IPS DF 6.9 (cell line): ENCODE measurements around the gene PPIP5K2.
A peak's percentile ranks its signal among the peaks of the same experiment; 100 is the strongest.
"Not testable (repeated sequence)": the region's sequence is repeated elsewhere in the genome, so short reads cannot be mapped to it uniquely, and the experiment has no call there.

ENCODE experiments used
- DNase-seq: peaks from one replicate; pipeline ENCODE4 v3.0.0-alpha.2; 2013; ENCODE audit warnings: low read depth, low spot score
- H3K27ac ChIP-seq: one replicate; pipeline ENCODE4 v1.5.1; 2013; ENCODE audit warnings: low read length, control low read depth
- H3K27me3 ChIP-seq: 2 replicates; pipeline ENCODE4 v1.6.1; 2013; ENCODE audit warnings: mild to moderate bottlenecking, low read length; ENCODE audit not compliant: control insufficient read depth, insufficient read depth
- H3K36me3 ChIP-seq: 2 replicates; pipeline ENCODE4 v1.6.1; 2013; ENCODE audit warnings: low read length; ENCODE audit not compliant: control insufficient read depth, insufficient read depth
- H3K4me1 ChIP-seq: 2 replicates; pipeline ENCODE4 v1.6.1; 2013; ENCODE audit warnings: low read length; ENCODE audit not compliant: control insufficient read depth, insufficient read depth
- H3K4me3 ChIP-seq: 2 replicates; pipeline ENCODE4 v1.5.1; 2013; ENCODE audit warnings: mild to moderate bottlenecking, low read length
- H3K9me3 ChIP-seq: 2 replicates; pipeline ENCODE4 v1.6.1; 2013; ENCODE audit warnings: low read length, inconsistent platforms; ENCODE audit not compliant: control insufficient read depth, insufficient read depth
- WGBS: extraction: QIAGEN DNeasy Blood & Tissue Kit; methylation state at CpG from one replicate; pipeline ENCODE4 v1.1.7; 2013; ENCODE audit warnings: mixed read lengths, missing lambda C conversion rate; ENCODE audit not compliant: insufficient read length, insufficient coverage; 5-methylcytosine and 5-hydroxymethylcytosine counted together

PPIP5K2 gene

DNA sequence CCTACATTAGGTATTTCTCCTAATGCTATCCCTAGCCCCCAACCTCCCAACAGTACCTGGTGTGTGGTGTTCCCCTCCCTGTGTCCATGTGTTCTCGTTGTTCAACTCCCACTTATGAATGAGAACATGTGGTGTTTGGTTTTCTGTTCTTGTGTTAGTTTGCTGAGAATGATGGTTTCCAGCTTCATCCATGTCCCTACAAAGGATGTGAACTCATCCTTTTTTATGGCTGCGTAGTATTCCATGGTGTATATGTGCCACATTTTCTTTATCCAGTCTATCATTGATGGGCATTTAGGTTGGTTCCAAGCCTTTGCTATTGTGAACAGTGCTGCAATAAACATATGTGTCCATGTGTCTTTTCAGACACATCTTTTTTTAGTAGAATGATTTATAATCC, 99.0 kb downstream of the PPIP5K2 start:
- H3K9me3 ChIP-seq, H3K4me1 ChIP-seq, H3K4me3 ChIP-seq, DNase-seq, H3K27me3 ChIP-seq, H3K36me3 ChIP-seq, H3K27ac ChIP-seq: not testable (repeated sequence)
- no CpG with 5 or more reads among the region's 2 CpGs for WGBS

DNA sequence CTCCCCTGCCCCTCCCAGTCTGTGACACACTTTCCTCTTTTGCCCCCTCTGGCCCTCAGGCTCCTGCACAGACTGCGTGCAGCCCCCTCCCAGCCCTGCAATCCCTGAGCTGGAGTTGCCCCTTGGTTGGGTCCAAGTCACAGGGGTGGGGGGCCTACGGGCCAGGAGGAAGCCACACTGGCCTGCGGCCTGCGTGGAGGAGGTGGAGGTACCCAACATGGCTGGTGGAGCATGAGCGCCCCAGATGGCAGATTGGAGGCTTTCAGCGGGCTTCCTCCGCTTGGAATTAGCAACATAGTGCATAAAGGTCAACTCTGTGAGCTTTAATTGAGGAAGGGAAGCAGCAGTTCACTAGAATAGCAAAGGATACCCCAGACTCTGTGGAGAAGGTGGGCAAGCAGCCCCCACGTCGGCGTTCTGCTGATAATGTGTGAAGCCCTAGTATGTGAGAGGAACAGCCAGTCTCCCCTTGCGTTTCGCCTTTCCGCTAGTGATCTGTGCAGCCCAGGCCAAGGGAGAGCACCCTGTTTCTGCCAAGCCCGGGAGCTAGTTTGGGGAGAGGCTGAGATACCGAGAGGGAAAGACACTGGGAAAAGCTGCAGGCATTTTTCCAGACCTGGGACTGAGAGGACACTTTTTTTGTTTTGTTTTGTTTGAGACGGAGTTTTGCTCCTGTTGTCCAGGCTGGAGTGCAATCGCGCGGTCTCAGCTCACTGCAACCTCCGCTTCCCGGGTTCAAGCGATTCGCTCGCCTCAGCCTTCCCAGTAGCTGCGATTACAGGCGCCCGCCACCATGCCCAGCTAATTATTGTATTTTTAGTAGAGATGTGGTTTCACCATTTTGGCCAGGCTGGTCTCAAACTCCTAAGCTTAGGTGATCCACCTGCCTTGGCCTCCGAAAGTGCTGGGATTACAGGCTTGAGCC, 103.2 kb downstream of the PPIP5K2 start:
- Histone ChIP-seq H3K27ac (no peak overlapping the region), H3K27me3 (no peaks in the 10 kb centered on the region), H3K4me1 (no peaks in the 10 kb centered on the region; the same call in 1 of the 2 replicates), H3K4me3 (no peak overlapping the region), H3K36me3 (no peaks in the 10 kb centered on the region), H3K9me3 (no peaks in the 10 kb centered on the region)
- WGBS, result no CpG with 5 or more reads among the region's 28 CpGs
- DNase-seq, result no peak

DNA sequence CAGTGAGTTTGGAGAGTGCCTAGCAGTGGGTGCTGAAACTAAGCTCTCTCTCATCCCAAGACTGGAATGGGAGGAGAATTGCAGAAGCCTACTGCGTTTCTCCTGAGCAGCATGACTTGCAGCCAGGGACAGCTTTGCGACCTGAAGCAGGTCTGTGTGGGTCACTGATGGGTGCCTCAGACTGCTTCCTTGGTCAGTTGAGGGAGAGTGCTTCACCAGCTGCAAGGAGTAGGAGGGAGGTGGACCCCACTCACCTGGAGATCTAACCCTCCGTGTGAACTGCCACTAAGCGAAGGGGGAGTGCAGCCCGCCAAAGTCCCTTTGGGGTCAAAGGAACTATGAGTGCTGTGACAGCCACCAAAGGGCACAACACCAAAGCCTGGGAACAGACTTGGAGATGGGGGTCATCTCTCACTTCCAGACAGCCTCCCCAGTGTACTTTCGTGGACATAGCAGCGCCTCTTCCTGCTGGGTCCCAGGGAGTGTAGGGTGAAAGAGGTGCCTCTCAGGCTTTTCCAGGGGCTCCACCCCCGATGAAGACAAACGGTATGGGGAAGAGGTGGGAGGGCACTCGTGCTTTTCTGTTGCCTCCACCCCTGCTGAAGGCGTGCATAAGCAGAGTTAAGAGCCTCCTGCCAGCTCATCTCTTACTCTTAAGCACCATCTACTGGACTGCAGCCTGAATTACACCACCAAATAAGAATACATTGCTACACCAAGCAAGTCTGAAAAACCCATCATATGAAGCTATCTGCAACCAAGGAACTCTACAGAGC, 104.2 kb downstream of the PPIP5K2 start:
- WGBS, result no CpG with 5 or more reads among the region's 11 CpGs
- H3K9me3 ChIP-seq, result no peaks in the 10 kb centered on the region
- DNase-seq, result peak; percentile 63
- no peak overlapping the region for H3K4me3 ChIP-seq
- no peaks in the 10 kb centered on the region; the same call in 1 of the 2 replicates for H3K4me1 ChIP-seq
- no peak overlapping the region for H3K27ac ChIP-seq
- no peaks in the 10 kb centered on the region for H3K36me3 ChIP-seq
- H3K27me3 ChIP-seq, result no peaks in the 10 kb centered on the region

DNA sequence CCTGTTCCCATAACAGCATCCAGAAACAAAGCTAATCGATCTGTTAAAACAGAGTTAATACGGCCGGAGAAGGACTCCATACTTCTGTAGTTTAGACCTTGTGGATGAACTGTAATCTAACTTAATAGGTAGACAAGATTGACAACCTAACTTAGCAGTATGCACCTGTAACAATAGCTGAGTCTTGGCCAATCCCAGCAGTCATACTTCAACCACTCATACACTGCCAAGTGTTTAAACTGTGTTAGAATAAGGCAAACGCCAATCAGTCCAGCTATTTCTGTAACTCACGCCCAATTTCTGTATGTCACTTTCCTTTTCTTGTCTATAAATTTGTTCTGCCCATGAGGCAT, 104.8 kb downstream of the PPIP5K2 start:
- DNase-seq, result no peak
- H3K36me3 ChIP-seq, result no peaks in the 10 kb centered on the region
- H3K4me1 ChIP-seq, result no peaks in the 10 kb centered on the region; the same call in 1 of the 2 replicates
- no CpG with 5 or more reads among the region's 5 CpGs for WGBS
- H3K4me3 ChIP-seq, result no peak overlapping the region
- H3K27ac ChIP-seq, result no peak overlapping the region
- H3K9me3 ChIP-seq, result no peaks in the 10 kb centered on the region
- no peaks in the 10 kb centered on the region for H3K27me3 ChIP-seq

DNA sequence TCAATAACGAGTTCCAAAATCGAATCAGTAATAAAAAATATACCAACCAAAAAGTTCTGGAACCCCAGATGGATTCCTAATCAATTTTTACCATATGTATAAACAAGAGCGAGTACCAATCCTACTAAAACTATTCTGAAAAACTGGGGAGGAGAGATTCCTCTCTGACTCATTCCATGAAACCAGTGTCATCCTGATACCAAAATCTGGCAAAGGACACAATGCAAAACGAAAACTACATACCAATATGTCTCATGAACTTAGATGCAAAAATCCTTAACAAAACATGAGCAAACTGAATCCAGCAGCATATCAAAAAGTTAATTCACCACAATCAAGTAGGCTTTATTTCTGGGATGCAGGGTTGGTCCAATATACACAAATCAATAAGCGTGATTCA, 108.0 kb downstream of the PPIP5K2 start:
- no CpG with 5 or more reads among the region's 5 CpGs for WGBS
- H3K27ac ChIP-seq, result no peak overlapping the region

DNA sequence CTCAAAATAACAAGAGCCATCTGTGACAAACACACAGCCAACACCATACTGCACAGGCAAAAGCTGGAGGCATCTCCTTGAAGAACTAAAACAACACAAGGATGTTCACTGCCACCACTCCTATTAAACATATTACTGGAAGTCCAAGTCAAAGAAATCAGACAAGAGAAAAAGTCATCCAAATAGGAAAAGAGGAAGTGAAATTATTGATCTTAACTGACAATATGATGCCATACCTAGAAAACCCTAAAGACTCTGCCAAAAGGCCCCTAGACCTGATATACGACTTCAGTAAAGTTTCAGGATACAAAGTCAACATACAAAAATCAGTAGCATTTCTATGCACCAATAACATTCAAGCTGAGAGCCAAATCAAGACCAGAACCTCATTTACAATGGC, 108.5 kb downstream of the PPIP5K2 start:
- no CpG with 5 or more reads among the region's 1 CpG for WGBS
- no peak overlapping the region for H3K27ac ChIP-seq
- no peaks in the 10 kb centered on the region; the same call in 1 of the 2 replicates for H3K4me1 ChIP-seq
- no peak for DNase-seq
- no peak overlapping the region for H3K4me3 ChIP-seq
- H3K36me3 ChIP-seq, result no peaks in the 10 kb centered on the region
- no peaks in the 10 kb centered on the region for H3K27me3 ChIP-seq
- no peaks in the 10 kb centered on the region for H3K9me3 ChIP-seq

More for the DNA sequence above, 108.0 kb downstream of the PPIP5K2 start:
- Histone ChIP-seq H3K36me3 (no peaks in the 10 kb centered on the region), H3K27me3 (no peaks in the 10 kb centered on the region), H3K9me3 (no peaks in the 10 kb centered on the region), H3K4me3 (no peak overlapping the region), H3K4me1 (no peaks in the 10 kb centered on the region; the same call in 1 of the 2 replicates)
- no peak for DNase-seq

DNA sequence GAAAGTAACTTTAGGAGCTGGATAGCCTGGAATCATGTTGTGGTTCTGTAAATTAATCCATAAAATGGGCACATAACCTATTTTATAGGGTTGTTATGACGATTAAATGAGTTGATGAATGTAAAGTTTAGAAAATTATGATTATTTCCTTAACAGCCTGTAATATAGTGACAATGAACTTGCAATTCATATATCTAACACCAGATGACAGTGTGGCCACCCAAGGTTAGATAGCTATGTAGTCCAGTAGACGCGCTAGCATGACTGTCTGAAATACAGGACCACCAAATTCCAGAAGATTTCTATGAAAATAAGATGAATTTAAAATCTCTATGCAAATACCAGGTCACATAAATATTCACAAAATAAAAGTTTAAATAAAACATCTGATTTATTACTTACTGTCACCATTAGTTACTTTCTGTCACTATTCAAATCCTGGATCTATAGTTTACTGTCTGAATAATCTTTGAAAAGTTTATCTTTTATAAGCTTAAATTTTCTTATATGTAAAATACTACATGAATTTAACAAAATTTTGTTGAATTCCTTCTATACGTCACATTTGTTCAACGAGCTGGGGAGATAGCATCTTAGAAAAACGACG, 112.4 kb downstream of the PPIP5K2 start:
- no CpG with 5 or more reads among the region's 7 CpGs for WGBS
- no peaks in the 10 kb centered on the region for H3K27me3 ChIP-seq
- no peak overlapping the region for H3K4me3 ChIP-seq
- H3K4me1 ChIP-seq, result no peaks in the 10 kb centered on the region
- no peaks in the 10 kb centered on the region for H3K9me3 ChIP-seq
- H3K27ac ChIP-seq, result no peak overlapping the region
- no peak for DNase-seq
- no peaks in the 10 kb centered on the region for H3K36me3 ChIP-seq

DNA sequence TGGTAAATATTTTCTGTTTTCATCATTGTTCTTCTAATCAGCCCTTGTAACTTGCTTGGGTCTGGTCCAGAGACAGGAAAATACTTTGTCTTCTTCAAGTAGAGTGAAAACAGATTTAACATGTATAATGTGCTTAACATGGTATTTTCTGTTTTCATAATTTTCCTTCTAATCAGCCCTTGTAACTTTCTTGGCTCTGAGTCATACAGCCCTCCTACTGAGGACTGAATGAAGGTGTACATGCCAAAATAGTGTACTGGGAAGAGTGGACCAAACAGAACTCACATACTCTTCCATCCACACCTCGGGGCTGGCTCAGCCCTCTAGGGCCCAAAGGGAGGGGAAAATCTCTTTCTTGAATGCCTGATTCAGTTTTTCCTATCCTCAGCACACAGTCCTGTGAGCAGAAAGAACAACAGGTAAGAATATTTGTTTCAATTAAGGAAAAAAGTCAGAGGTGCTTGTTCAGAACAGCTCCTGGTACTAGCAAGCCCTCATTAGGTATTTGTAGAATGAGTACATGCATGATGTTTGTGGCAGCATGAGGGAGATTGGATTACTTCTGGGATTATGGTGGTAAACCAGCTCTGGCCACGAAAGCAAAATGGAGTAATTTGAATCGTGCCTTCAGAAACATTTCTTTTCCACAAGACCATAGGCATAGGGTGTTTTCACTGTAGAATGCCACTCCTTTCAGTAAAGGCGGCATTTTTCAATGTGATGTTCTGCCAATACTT, 114.3 kb downstream of the PPIP5K2 start:
- no peaks in the 10 kb centered on the region for H3K9me3 ChIP-seq
- H3K27me3 ChIP-seq, result no peaks in the 10 kb centered on the region
- H3K4me3 ChIP-seq, result no peak overlapping the region
- H3K27ac ChIP-seq, result no peak overlapping the region
- no peaks in the 10 kb centered on the region for H3K4me1 ChIP-seq
- DNase-seq, result no peak
- H3K36me3 ChIP-seq, result no peaks in the 10 kb centered on the region
- no CpG with 5 or more reads among the region's 4 CpGs for WGBS

DNA sequence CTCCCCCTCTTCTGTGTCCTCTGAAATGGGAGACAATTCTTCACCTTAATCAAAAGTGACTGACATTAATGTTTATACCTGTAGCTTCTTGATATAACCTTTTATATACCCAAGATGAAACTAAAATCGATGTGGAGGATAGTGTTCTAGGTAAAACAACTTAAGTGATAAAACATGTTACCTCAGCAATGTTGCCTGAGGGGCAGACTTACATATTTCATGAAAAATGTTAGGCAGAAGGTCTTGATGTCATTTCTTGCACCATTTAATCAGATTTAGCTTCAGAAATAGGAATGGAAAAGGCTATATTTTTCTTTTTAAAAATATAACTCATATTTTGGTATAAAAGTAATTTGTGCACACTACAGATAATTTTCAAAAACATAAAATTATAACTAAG, 115.8 kb downstream of the PPIP5K2 start:
- Histone ChIP-seq H3K4me1 (no peaks in the 10 kb centered on the region), H3K4me3 (no peak overlapping the region), H3K27me3 (no peaks in the 10 kb centered on the region), H3K9me3 (no peaks in the 10 kb centered on the region), H3K36me3 (no peaks in the 10 kb centered on the region), H3K27ac (no peak overlapping the region)
- no CpG with 5 or more reads among the region's 1 CpG for whole genome bisulfite sequencing
- no peak for DNase-seq

DNA sequence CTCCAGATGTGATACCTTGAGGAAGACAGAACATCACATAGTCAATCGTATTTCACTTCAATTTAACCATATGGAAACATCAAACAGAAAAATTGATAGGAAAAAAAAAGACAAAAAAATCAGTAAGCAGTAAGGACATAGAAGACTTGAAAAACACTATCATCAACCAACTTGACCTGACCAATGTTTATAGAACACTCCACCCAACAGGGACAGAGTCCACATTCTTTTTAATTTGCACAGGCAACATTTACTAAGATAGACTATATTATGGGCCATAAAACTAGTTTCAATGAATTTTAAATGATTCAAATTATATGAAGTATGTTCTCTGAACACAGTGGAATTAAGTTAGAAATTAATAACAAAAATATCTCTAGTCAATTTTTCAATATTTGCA, 117.7 kb downstream of the PPIP5K2 start:
- DNase-seq, result no peak
- no peaks in the 10 kb centered on the region for H3K27me3 ChIP-seq
- no peaks in the 10 kb centered on the region for H3K36me3 ChIP-seq
- no CpG with 5 or more reads among the region's 1 CpG for WGBS
- no peak overlapping the region for H3K27ac ChIP-seq
- H3K4me1 ChIP-seq, result no peaks in the 10 kb centered on the region
- H3K9me3 ChIP-seq, result no peaks in the 10 kb centered on the region
- no peak overlapping the region for H3K4me3 ChIP-seq
